ENCODE data around the gene DOCK6. TPM values are rescaled to one million over a fixed set of nuclear protein-coding genes. Genes with fewer than 3 reads are reported as not detected.

The DOCK6 gene
- polyA plus RNA-seq, 1 donor from 2014 or later = not detected

GRCh38 chr19:11174336-11174735 is 88.0 kb downstream of the DOCK6 start:
- TF ChIP-seq POLR2AphosphoS5 (IDR thresholded peaks at IDR 0.05) (no peak), TAF1 (IDR thresholded peaks at IDR 0.05; ENCODE audit: low read depth) (no peak), EP300 (conservative IDR thresholded peaks at IDR 0.05; ENCODE audit: poor library complexity, severe bottlenecking) (no peak), EZH2 (IDR thresholded peaks at IDR 0.05; ENCODE audit: borderline replicate concordance, insufficient read depth, low read length, poor library complexity, severe bottlenecking) (no peak), SMC3 (conservative IDR thresholded peaks at IDR 0.05; ENCODE audit: poor library complexity) (no peak), RAD21 (conservative IDR thresholded peaks at IDR 0.05) (no peak), REST (IDR thresholded peaks at IDR 0.05; ENCODE audit: borderline replicate concordance) (no peak), MXI1 (conservative IDR thresholded peaks at IDR 0.05; ENCODE audit: poor library complexity, severe bottlenecking) (no peak)
- TF ChIP-seq, protein P1, sequence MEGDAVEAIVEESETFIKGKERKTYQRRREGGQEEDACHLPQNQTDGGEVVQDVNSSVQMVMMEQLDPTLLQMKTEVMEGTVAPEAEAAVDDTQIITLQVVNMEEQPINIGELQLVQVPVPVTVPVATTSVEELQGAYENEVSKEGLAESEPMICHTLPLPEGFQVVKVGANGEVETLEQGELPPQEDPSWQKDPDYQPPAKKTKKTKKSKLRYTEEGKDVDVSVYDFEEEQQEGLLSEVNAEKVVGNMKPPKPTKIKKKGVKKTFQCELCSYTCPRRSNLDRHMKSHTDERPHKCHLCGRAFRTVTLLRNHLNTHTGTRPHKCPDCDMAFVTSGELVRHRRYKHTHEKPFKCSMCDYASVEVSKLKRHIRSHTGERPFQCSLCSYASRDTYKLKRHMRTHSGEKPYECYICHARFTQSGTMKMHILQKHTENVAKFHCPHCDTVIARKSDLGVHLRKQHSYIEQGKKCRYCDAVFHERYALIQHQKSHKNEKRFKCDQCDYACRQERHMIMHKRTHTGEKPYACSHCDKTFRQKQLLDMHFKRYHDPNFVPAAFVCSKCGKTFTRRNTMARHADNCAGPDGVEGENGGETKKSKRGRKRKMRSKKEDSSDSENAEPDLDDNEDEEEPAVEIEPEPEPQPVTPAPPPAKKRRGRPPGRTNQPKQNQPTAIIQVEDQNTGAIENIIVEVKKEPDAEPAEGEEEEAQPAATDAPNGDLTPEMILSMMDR (IDR thresholded peaks at IDR 0.05; ENCODE audit: poor library complexity, severe bottlenecking) = no peak
- no peaks in the 10 kb centered on the region for H3F3A ChIP-seq (ENCODE audit: insufficient read depth, low read length, poor library complexity, severe bottlenecking)
- H3K79me2 ChIP-seq (replicated peaks; ENCODE audit: insufficient read depth, low read length) = no peaks in the 10 kb centered on the region
- H4K20me1 ChIP-seq (ENCODE audit: insufficient read depth) = no peaks in the 10 kb centered on the region
- H2AFZ ChIP-seq (ENCODE audit: low read depth, low read length) = no peak overlapping the region
- H3K27ac ChIP-seq (ENCODE audit: low read length) = no peak overlapping the region
- H3K27me3 ChIP-seq (ENCODE audit: insufficient read depth, low read depth, low read length) = no peaks in the 10 kb centered on the region
- no peak overlapping the region for H3K9ac ChIP-seq (ENCODE audit: low read length)
- H3K4me3 ChIP-seq (ENCODE audit: low read length) = no peak overlapping the region
- no peak overlapping the region for H3K4me2 ChIP-seq (ENCODE audit: low read length)
- H3K9me3 ChIP-seq (ENCODE audit: low read length) = no peaks in the 10 kb centered on the region
- no peaks in the 10 kb centered on the region for H3K36me3 ChIP-seq (ENCODE audit: insufficient read depth, low read length)
- H3K9me2 ChIP-seq (ENCODE audit: insufficient read depth, low read length) = no peaks in the 10 kb centered on the region

DNA sequence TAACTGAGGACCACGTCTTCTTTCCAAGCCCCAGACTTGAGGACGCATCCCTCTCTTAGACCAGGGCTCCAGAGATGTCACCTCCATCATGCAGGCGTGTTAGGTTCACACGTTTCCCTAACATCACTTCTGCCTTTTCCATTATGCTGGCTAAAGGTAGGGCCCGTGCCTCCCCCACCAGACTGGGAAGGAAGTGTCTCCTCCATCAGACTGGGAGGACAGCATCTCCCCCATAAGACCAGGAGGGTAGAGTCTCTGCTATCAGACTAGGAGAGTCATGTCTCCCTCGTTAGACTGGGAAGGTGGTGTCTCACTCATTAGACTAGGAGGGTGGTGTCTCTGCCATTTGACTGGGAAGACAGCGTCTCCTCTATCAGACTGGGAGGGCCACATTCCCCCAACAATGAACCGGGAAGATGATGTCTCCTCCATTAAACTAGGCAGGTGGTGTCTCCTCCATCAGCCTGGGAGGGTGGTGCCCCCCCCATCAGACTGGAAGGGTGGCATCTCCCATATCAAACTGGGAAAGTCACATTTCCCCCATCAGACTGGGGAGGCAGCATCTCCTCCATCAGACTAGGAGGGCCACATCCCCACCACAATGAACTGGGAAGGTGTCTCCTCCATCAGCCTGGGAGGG is 88.7 kb downstream of the DOCK6 start:
- Histone ChIP-seq H3K9ac (ENCODE audit: low read length) (no peak overlapping the region), H4K20me1 (ENCODE audit: insufficient read depth) (no peaks in the 10 kb centered on the region), H3K9me2 (ENCODE audit: insufficient read depth, low read length) (no peaks in the 10 kb centered on the region), H3K27ac (ENCODE audit: low read length) (no peak overlapping the region), H2AFZ (ENCODE audit: low read depth, low read length) (no peak overlapping the region), H3K79me2 (replicated peaks; ENCODE audit: insufficient read depth, low read length) (no peaks in the 10 kb centered on the region), H3K27me3 (ENCODE audit: insufficient read depth, low read depth, low read length) (no peaks in the 10 kb centered on the region), H3K4me3 (ENCODE audit: low read length) (no peak overlapping the region), H3K4me2 (ENCODE audit: low read length) (no peak overlapping the region), H3F3A (ENCODE audit: insufficient read depth, low read length, poor library complexity, severe bottlenecking) (no peaks in the 10 kb centered on the region), H3K36me3 (ENCODE audit: insufficient read depth, low read length) (no peaks in the 10 kb centered on the region), H3K9me3 (ENCODE audit: low read length) (no peaks in the 10 kb centered on the region)
- TF ChIP-seq POLR2AphosphoS5 (IDR thresholded peaks at IDR 0.05) = no peak
- no peak for TF ChIP-seq SMC3 (conservative IDR thresholded peaks at IDR 0.05; ENCODE audit: poor library complexity)
- TF ChIP-seq TAF1 (IDR thresholded peaks at IDR 0.05; ENCODE audit: low read depth) = no peak
- no peak for TF ChIP-seq MXI1 (conservative IDR thresholded peaks at IDR 0.05; ENCODE audit: poor library complexity, severe bottlenecking)
- TF ChIP-seq EP300 (conservative IDR thresholded peaks at IDR 0.05; ENCODE audit: poor library complexity, severe bottlenecking) = no peak
- TF ChIP-seq REST (IDR thresholded peaks at IDR 0.05; ENCODE audit: borderline replicate concordance) = no peak
- TF ChIP-seq EZH2 (IDR thresholded peaks at IDR 0.05; ENCODE audit: borderline replicate concordance, insufficient read depth, low read length, poor library complexity, severe bottlenecking) = no peak
- TF ChIP-seq, protein P1 (IDR thresholded peaks at IDR 0.05; ENCODE audit: poor library complexity, severe bottlenecking) = no peak
- no peak for TF ChIP-seq RAD21 (conservative IDR thresholded peaks at IDR 0.05)

Measured in neural cell (in vitro differentiated cells).